Prostate gland (tissue), 2 donors: ENCODE results near the gene POMC. TPM values are rescaled to one million over a fixed set of nuclear protein-coding genes. Genes with fewer than 3 reads are reported as not detected.

ENCODE experiments used
- DNase-seq: peaks from one replicate; pipeline ENCODE4 v3.0.0-alpha.2; 2019; ENCODE audit warnings: low spot score
- H3K27ac ChIP-seq, 2 donors: fragments of 200-600 bp; sonication (generic); 2 replicates each; pipeline ENCODE4 v1.5.1; 2017 to 2019
- H3K27me3 ChIP-seq: fragments of 200-600 bp; sonication (generic); replicated peaks from 2 replicates; pipeline ENCODE4 v1.5.1; 2019; ENCODE audit not compliant: insufficient read depth
- H3K36me3 ChIP-seq, 2 donors: fragments of 200-600 bp; sonication (generic); 1 replicate in 1 of 2; 2 replicates in 1 of 2; pipeline versions ENCODE4 v1.5.1 to v1.8.1; 2017 to 2019
- H3K4me1 ChIP-seq: fragments of 200-600 bp; sonication (generic); replicated peaks from 2 replicates; pipeline ENCODE4 v1.5.1; 2019
- H3K4me3 ChIP-seq, 2 donors: fragments of 200-600 bp; sonication (generic); 2 replicates each; pipeline ENCODE4 v1.5.1; 2017 to 2019
- H3K9me3 ChIP-seq: fragments of 200-600 bp; sonication (generic); 2 replicates; pipeline ENCODE4 v1.5.1; 2017
- CTCF ChIP-seq, 4 experiments: fragments of 200-600 bp in 2 of 4; fragments of 450-650 bp in 2 of 4; sonication (generic) in 2 of 4; IDR thresholded peaks; 1 replicate in 3 of 4; 2 replicates in 1 of 4; pipeline ENCODE4 v1.5.1; 2016 to 2019; ENCODE audit warnings: antibody characterized with exemption in 4 of 4, mild to moderate bottlenecking in 2 of 4, moderate library complexity in 2 of 4
- POLR2A ChIP-seq: fragments of 450-650 bp; IDR thresholded peaks from one replicate; pipeline ENCODE4 v1.6.1; 2016; ENCODE audit warnings: antibody characterized with exemption, mild to moderate bottlenecking
- POLR2AphosphoS5 ChIP-seq: sonication (generic); formaldehyde crosslinking; IDR thresholded peaks from one replicate; pipeline ENCODE4 v1.6.1; 2017; ENCODE audit warnings: antibody characterized with exemption
- WGBS: methylation state at CpG from one replicate; pipeline ENCODE4 v1.1.5; 2018; 5-methylcytosine and 5-hydroxymethylcytosine counted together
- intact Hi-C: fragments of 100-400 bp; cut with DNase I; formaldehyde crosslinking; loops from one replicate; pipeline ENCODE4 v1.14.2; 2022
- total RNA-seq, 2 donors: library from RNA; depleted of rRNA; stranded (reverse); fragments of >200 nt; gene quantifications; one replicate each; pipeline ENCODE4 v1.1.0, GENCODE V29; 2016

POMC gene
- total RNA-seq = 10 to 100 TPM in 1 of 2 donors, 1 to 10 TPM in 1; 2.6 to 31.0 TPM

DNA sequence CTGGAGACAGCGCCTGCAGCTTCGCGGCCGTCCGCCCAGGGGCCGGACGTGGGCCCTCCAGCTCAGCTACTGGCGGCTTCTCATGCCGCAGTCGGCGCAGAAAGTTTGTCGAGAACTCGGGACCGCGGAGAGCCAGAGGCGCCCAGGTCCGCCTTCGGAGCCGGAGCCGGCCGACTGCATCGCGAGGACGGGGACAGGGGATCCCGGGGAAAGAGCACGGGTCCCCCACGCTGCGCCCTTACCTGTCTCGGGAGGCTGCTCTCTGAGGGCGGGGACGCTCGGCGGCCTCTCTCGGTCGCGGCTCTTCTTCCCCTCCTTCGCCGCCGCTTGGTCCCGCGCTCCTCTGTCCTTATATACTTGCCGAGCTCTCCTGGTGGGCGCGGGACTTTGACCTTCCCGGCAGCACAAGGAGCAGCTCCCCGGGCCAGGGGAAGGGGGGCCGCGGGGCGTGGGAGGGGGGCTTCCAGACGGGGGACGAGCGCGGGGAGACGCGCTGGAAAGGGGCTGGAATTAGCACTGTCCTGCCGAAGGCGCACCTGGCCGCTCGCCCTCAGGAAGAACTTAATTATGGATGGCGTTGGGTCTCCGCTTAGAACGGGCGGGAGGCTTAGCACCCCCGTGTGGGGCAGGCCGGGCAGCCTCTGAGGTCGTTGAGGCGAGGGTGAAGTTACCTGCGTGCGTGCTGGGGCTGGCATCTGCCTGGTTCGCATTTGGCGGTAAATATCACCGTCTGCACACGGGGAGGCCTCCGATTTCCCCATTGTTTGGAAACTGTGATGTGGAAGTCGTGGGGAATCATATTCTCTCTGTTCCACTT lies at the start of gene POMC:
Gene POMC (minus strand): TSS at position 325 of the 817 bp plus-strand sequence. CDS start 3,808 bp downstream, outside the sequence.
- DNase-seq = no peak
- Histone ChIP-seq H3K9me3 (no peaks in the 10 kb centered on the region), H3K4me3 (peak within 1 kb of the TSS; percentile 4 to 33), H3K4me1 (no peaks in the 10 kb centered on the region), H3K27ac (no peak within 1 kb of the TSS), H3K36me3 (no peaks in the 10 kb centered on the region), H3K27me3 (no peaks in the 10 kb centered on the region)
- WGBS = 5% methylated on average over 66 of the region's 75 CpGs
- no peak for TF ChIP-seq POLR2AphosphoS5
- peak in 1 of 4 experiments; percentile 17 for TF ChIP-seq CTCF (IDR thresholded peaks at IDR 0.05)
- TF ChIP-seq POLR2A = no peak
- intact Hi-C loops = no loop called here

DNA sequence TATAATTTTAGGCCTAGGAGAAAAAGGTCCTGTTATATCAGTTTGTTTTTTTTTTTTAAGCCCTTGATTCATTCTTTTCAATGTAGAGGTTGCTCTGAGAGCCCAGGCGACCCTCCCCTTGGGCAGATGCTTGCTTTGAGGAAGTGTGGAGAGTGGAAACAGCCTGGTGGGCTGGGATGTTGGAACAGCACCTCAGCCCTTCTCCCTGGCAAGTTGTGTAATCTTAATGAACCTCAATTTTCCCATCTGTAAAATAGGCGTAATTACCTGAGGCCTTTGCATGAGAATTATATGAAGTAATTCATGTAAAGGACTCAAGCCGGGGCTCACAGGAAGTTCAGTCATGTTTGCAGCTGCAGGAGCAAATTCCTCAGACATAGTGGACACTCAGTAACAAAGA lies 49.7 kb upstream of the POMC start:
- Histone ChIP-seq H3K9me3 (no peaks in the 10 kb centered on the region), H3K27ac (no peak overlapping the region), H3K4me3 (no peak overlapping the region), H3K4me1 (no peaks in the 10 kb centered on the region), H3K36me3 (no peaks in the 10 kb centered on the region), H3K27me3 (no peaks in the 10 kb centered on the region)
- no peak for DNase-seq
- intact Hi-C loops = no loop called here
- TF ChIP-seq CTCF (IDR thresholded peaks at IDR 0.05) = no peak
- TF ChIP-seq POLR2A = no peak
- TF ChIP-seq POLR2AphosphoS5 = no peak
- 91% methylated on average over 3 of the region's 3 CpGs for WGBS

DNA sequence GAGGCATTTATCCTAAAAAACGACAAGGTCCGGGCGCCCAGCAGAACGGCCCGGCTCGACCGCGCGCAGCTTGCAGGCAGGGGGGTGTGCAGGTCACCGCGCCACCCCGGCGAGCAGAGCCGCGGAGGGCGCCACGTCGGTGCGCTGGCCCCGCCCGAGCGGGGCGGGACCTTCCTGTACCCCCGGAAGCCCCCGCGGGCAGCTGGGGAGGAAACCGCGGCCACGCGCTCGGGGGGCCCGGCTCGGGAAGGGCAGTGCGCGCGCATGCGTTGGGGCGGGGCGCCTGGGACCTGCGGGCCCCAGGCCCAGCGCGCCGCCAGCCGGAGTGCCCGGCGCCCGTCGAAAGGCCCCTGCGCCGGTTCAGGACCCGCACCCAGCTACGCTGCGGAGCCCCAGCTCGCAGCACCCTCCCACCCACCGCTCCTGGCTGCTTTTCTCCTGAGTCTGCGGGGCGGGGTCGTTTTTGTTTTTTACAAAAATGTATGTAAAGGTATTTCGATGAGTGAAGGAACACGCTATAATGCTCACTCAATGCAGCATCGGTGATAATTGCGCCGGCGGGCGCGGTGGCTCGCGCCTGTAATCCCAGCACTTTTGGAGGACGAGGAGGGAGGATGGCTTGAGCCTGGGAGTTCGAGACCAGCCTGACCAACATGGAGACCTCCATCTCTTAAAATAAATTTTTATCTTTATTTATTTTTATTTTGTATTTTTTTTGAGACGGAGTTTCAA lies 47.7 kb upstream of the POMC start:
- Histone ChIP-seq H3K36me3 (no peaks in the 10 kb centered on the region), H3K4me3 (peak overlapping the region; percentile 42 to 53), H3K27ac (peak overlapping the region; percentile 67 to 68), H3K27me3 (no peaks in the 10 kb centered on the region), H3K4me1 (no peaks in the 10 kb centered on the region), H3K9me3 (no peaks in the 10 kb centered on the region)
- peak; percentile 55 for DNase-seq
- TF ChIP-seq POLR2AphosphoS5 (no peak), POLR2A (no peak), CTCF (IDR thresholded peaks at IDR 0.05) (no peak)
- WGBS = 5% methylated on average over 70 of the region's 71 CpGs
- intact Hi-C loops = no loop called here

- Histone ChIP-seq H3K27ac (peak overlapping the region in 1 of 2 donors; percentile 67), H3K27me3 (no peaks in the 10 kb centered on the region), H3K36me3 (no peaks in the 10 kb centered on the region), H3K4me1 (no peaks in the 10 kb centered on the region), H3K4me3 (no peak overlapping the region), H3K9me3 (no peaks in the 10 kb centered on the region)
- no peak for DNase-seq
- 66% methylated on average over 5 of the region's 5 CpGs for WGBS
- intact Hi-C loops = no loop called here
- TF ChIP-seq POLR2A = no peak
- TF ChIP-seq POLR2AphosphoS5 = no peak
- no peak for TF ChIP-seq CTCF (IDR thresholded peaks at IDR 0.05)
Observed at GRCh38 chr2:25215232-25215631, 46.9 kb upstream of the POMC start.
